WI38 (cell line): Measurements from ENCODE around the gene NF1.

Experiments
- H3K4me3 ChIP-seq: 2 replicates; pipeline ENCODE4 v1.5.1; 2011; ENCODE audit warnings: low read depth, mild to moderate bottlenecking, control low read depth, low read length
- TF ChIP-seq, protein P1 (sequence below): IDR thresholded peaks from 2 replicates; pipeline ENCODE4 v1.5.1; 2012; ENCODE audit warnings: low read depth, mild to moderate bottlenecking, control low read depth, low read length

The NF1 gene

DNA sequence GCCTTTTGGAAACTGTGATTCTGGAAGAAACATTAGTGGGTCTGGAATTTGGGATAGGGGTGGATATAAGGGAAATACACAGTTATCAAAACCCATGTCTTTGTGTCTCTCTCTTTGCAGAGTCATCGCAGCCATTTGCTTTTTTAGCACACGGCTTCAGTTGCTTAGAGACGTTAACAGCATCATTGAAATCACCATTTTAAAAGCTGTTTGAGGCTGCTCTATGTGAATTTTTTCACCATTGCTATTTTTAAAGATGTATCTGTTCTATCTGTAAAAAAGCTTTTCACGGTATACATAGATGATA, 155.0 kb downstream of the NF1 start:
- TF ChIP-seq, protein P1, sequence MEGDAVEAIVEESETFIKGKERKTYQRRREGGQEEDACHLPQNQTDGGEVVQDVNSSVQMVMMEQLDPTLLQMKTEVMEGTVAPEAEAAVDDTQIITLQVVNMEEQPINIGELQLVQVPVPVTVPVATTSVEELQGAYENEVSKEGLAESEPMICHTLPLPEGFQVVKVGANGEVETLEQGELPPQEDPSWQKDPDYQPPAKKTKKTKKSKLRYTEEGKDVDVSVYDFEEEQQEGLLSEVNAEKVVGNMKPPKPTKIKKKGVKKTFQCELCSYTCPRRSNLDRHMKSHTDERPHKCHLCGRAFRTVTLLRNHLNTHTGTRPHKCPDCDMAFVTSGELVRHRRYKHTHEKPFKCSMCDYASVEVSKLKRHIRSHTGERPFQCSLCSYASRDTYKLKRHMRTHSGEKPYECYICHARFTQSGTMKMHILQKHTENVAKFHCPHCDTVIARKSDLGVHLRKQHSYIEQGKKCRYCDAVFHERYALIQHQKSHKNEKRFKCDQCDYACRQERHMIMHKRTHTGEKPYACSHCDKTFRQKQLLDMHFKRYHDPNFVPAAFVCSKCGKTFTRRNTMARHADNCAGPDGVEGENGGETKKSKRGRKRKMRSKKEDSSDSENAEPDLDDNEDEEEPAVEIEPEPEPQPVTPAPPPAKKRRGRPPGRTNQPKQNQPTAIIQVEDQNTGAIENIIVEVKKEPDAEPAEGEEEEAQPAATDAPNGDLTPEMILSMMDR: no peak
- H3K4me3 ChIP-seq: no peak overlapping the region

GRCh38 chr17:31250229-31250628, 155.5 kb downstream of the NF1 start:
- no peak overlapping the region for H3K4me3 ChIP-seq
- TF ChIP-seq, protein P1: no peak

DNA sequence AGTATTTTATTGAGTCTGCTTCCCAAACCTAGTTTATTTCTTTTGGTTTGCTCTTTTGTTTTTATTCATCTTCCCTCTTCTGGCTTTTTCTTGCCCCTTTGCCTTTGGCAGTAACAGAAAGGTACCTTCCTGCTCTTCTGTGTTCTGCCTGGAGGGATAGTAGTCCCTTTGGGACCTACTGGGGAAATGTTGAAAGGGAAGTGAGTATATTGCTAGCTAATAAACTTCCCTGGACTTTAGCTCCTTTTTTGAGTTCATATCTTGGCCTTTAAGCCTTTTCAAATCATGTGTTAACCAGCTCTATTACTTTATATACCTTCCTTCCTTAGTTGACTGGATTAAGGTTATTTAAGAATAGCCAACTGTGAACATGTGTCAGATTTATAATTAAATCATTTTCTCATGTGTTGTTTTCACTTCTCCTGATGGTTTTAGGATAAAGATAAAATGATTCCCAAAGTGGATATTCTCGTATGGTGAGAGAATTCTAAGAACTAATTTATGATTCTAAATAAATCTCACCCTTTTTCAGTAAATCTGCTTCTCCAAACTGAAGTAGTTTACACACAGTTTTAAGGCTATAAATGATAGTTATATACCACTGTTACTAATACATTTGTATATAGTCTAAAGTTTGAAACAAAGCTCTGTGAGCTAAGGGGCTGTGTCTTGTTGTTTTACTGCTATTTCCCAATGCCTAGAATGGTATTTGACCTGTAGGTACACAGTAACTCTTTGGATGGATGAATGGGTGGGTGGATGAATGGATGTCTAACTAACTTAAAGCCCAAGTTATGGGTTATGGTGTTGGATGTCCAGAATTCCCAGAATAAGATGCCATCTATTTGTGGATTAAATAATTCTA, 156.6 kb downstream of the NF1 start:
- H3K4me3 ChIP-seq: no peak overlapping the region
- TF ChIP-seq, protein P1: no peak

DNA sequence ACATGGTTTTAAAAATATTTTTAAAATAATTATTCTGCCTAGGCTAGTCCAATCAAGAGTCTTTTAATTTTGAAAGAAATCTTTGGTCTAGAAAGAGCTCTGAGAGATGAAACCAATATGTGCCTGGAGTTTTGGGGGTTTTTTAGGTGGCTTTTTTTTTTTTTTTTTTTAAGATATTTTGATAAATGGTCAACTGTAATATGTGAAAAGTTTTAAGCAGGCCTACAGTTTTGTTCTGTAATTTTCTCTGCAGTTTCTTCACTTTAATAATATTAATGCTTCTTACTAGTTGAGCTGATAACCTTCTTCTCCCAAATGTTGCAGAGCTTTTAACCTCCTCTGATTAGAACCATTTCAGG, 157.2 kb downstream of the NF1 start:
- H3K4me3 ChIP-seq: no peak overlapping the region
- TF ChIP-seq, protein P1: no peak

GRCh38 chr17:31252741-31253140, 158.0 kb downstream of the NF1 start:
- TF ChIP-seq, protein P1: no peak
- H3K4me3 ChIP-seq: no peak overlapping the region

GRCh38 chr17:31254654-31255053, 159.9 kb downstream of the NF1 start:
- H3K4me3 ChIP-seq: no peak overlapping the region
- TF ChIP-seq, protein P1: no peak

GRCh38 chr17:31256936-31257335, 162.2 kb downstream of the NF1 start:
- TF ChIP-seq, protein P1: no peak

More at GRCh38 chr17:31256936-31257335, 162.2 kb downstream of the NF1 start:
- no peak overlapping the region for H3K4me3 ChIP-seq
